ENCODE results near the gene LSM11. TPM values are rescaled to one million over a fixed set of nuclear protein-coding genes. Genes with fewer than 3 reads are reported as not detected.

LSM11 gene
- total and polyA plus RNA-seq, 2 of the 4 experiments (the other 2 are of a cell fraction) = 1.4 to 3.0 TPM

DNA sequence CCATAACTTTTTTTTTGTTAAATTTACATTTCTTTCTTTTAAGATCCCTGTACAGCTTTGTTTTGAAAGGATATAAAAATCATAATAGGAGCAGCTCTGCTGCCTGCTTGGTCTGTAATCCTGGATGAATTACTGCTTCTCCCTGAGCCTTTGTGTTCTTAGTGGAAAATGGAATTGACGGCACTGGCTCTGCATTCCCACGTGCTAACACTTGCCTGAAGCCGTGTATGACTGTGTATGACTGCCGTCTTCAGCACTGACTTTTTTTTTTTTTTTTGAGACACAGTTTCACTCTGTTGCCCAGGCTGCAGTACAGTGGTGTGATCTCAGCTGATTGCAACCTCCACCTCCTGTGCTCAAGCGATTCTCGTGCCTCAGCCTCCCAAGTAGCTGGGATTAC, 7.5 kb upstream of the LSM11 start:
- Histone ChIP-seq H3K36me3 (ENCODE audit: control insufficient read depth, insufficient read depth, low read length) (peaks cover 15% of the 10 kb centered on the region), H3K56ac (ENCODE audit: extremely low read depth, insufficient read depth, low read length) (no peak overlapping the region), H2AK9ac (replicated peaks; ENCODE audit: low read depth, low read length, poor library complexity) (no peak overlapping the region), H3K27ac (ENCODE audit: insufficient read depth, low read length) (no peak overlapping the region), H3K18ac (ENCODE audit: low read depth, low read length) (no peak overlapping the region), H3K79me1 (ENCODE audit: low read depth in 1 of 2, low read length in 2 of 2) (peaks cover 5 to 12% of the 10 kb centered on the region in 2 experiments; a peak in 2 of 4 replicates), H2BK15ac (ENCODE audit: low read depth, low read length) (no peak overlapping the region), H2BK20ac (ENCODE audit: low read depth, low read length) (no peak overlapping the region), H2AK5ac (ENCODE audit: low read depth, low read length) (no peak overlapping the region), H3K4ac (ENCODE audit: low read depth, low read length) (no peak overlapping the region), H2BK5ac (ENCODE audit: low read depth, low read length, poor library complexity, severe bottlenecking) (no peak overlapping the region), H3K14ac (replicated peaks; ENCODE audit: low read depth, low read length) (no peak overlapping the region), H4K8ac (ENCODE audit: low read depth in 2 of 2, low read length in 2 of 2) (no peak overlapping the region), H2BK120ac (ENCODE audit: low read depth, low read length) (no peak overlapping the region), H4K91ac (ENCODE audit: insufficient read depth, low read depth, low read length) (no peak overlapping the region), H3K9ac (ENCODE audit: low read depth, low read length) (no peak overlapping the region), H3K4me2 (ENCODE audit: low read depth, low read length) (no peak overlapping the region), H3K27me3 (ENCODE audit: control insufficient read depth, insufficient read depth, low read length) (no peaks in the 10 kb centered on the region), H4K5ac (ENCODE audit: low read depth, low read length) (no peak overlapping the region), H3K23ac (ENCODE audit: low read depth, low read length) (no peak overlapping the region), H2AFZ (replicated peaks; ENCODE audit: low read length, poor library complexity) (no peak overlapping the region), H4K20me1 (ENCODE audit: insufficient read depth, low read length) (no peaks in the 10 kb centered on the region), H3K4me1 (ENCODE audit: control insufficient read depth, insufficient read depth, low read length) (no peaks in the 10 kb centered on the region), H3K9me3 (ENCODE audit: control insufficient read depth, insufficient read depth, low read length) (no peaks in the 10 kb centered on the region), H3K9me1 (ENCODE audit: insufficient read depth, low read length) (no peaks in the 10 kb centered on the region), H3K4me3 (ENCODE audit: insufficient read depth, low read depth, low read length) (no peak overlapping the region)
- in situ Hi-C loops (cut with MboI; ENCODE audit: low sequenced_read_pairs) (loop anchor here (10.0 kb wide), 1 partner anchor 411 kb away; no protein-coding TSS in a partner anchor), dilution Hi-C loops (cut with HindIII; ENCODE audit: low sequenced_read_pairs, unreplicated experiment) (no loop called here), intact Hi-C loops (cut with micrococcal nuclease) (no loop called here)
- ATAC-seq (ENCODE audit: low read depth) (no peak), DNase-seq (no peak)
- BruUV-seq (replicated peaks) = no TSS peak
- POLR2A ChIA-PET (ENCODE audit: unreplicated experiment) = no interaction called here
- TF ChIP-seq RAD21 (IDR thresholded peaks at IDR 0.05; ENCODE audit: low read length) = no peak
- no peak for TF ChIP-seq RFX5 (IDR thresholded peaks at IDR 0.05; ENCODE audit: low read depth, low read length)
- no peak for TF ChIP-seq FOS (IDR thresholded peaks at IDR 0.05; ENCODE audit: low read depth, low read length)
- CTCF ChIA-PET = no interaction called here
- WGBS, 2 experiments (ENCODE audit: extremely low coverage in 2 of 2, insufficient read length in 1 of 2) = 100% methylated on average over 1 of the region's 6 CpGs; no CpG with 5 or more reads in 1 of the 2 experiments
